Natural killer cell (primary cell): ENCODE measurements around the gene AP2B1. TPM values are rescaled to one million over a fixed set of nuclear protein-coding genes. Genes with fewer than 3 reads are reported as not detected.

Source experiments
- ATAC-seq, 3 donors: fragments of 150-1000 bp in 2 of 3; fragments of 200-7000 bp in 1 of 3; cut with Tn5 transposase; 1 replicate in 1 of 3; 2 replicates in 2 of 3; pipeline ENCODE4 v1.10.0; 2021; ENCODE audit warnings: mild to moderate bottlenecking in 2 of 3, moderate library complexity in 2 of 3
- DNase-seq, 2 donors: peaks; one replicate each; pipeline versions ENCODE4 v3.0.0 to v3.0.0-alpha.2; 2013 to 2021; ENCODE audit warnings: mixed read lengths in 1 of 2
- H3K27ac ChIP-seq: one replicate; pipeline ENCODE4 v1.5.1; 2013; ENCODE audit warnings: mild to moderate bottlenecking, low read length
- H3K27me3 ChIP-seq: one replicate; pipeline ENCODE4 v1.6.1; 2013; ENCODE audit warnings: low read length; ENCODE audit not compliant: control insufficient read depth, insufficient read depth
- H3K36me3 ChIP-seq: one replicate; pipeline ENCODE4 v1.6.1; 2013; ENCODE audit warnings: low read length; ENCODE audit not compliant: control insufficient read depth, insufficient read depth
- H3K4me1 ChIP-seq: one replicate; pipeline ENCODE4 v1.6.1; 2013; ENCODE audit warnings: low read length; ENCODE audit not compliant: control insufficient read depth, insufficient read depth
- H3K4me3 ChIP-seq: one replicate; pipeline ENCODE4 v1.5.1; 2013; ENCODE audit warnings: low read length
- H3K9me3 ChIP-seq: one replicate; pipeline ENCODE4 v1.6.1; 2013; ENCODE audit warnings: low read length; ENCODE audit not compliant: control insufficient read depth, insufficient read depth
- H3K27ac Mint-ChIP-seq, 2 donors: one replicate each; pipeline ENCODE4 v1.8.0; 2022; ENCODE audit warnings: mild to moderate bottlenecking in 2 of 2, mixed read lengths in 2 of 2, moderate library complexity in 1 of 2
- H3K27me3 Mint-ChIP-seq, 2 donors: one replicate each; pipeline ENCODE4 v1.8.0; 2022; ENCODE audit warnings: low read depth in 2 of 2, mixed read lengths in 2 of 2
- H3K36me3 Mint-ChIP-seq: one replicate; pipeline ENCODE4 v1.8.0; 2022; ENCODE audit warnings: mixed read lengths
- H3K4me1 Mint-ChIP-seq, 2 donors: one replicate each; pipeline ENCODE4 v1.8.0; 2022; ENCODE audit warnings: mixed read lengths in 2 of 2
- H3K4me3 Mint-ChIP-seq: one replicate; pipeline ENCODE4 v1.8.0; 2022; ENCODE audit warnings: mild to moderate bottlenecking, moderate library complexity, mixed read lengths
- H3K9me3 Mint-ChIP-seq, 2 donors: one replicate each; pipeline ENCODE4 v1.8.0; 2022; ENCODE audit warnings: mixed read lengths in 2 of 2
- CTCF ChIP-seq: fragments of 200-600 bp; IDR thresholded peaks from one replicate; pipeline ENCODE4 v1.8.0; 2022; ENCODE audit warnings: antibody characterized with exemption
- WGBS: methylation state at CpG from one replicate; pipeline ENCODE4 v1.1.7; 2013; ENCODE audit warnings: missing lambda C conversion rate; ENCODE audit not compliant: insufficient coverage; 5-methylcytosine and 5-hydroxymethylcytosine counted together
- intact Hi-C: fragments of 100-400 bp; cut with micrococcal nuclease; formaldehyde crosslinking; loops from one replicate; pipeline ENCODE4 v1.14.2; 2022
- total RNA-seq, 4 donors: library from RNA; stranded (reverse); fragments of 120-200 nt in 1 of 4; gene quantifications; one replicate each; pipeline versions ENCODE4 v1.2.3 to v1.2.4, GENCODE V29; 2013 to 2022

Gene AP2B1
- 100 to 1,000 TPM; 111 to 148 (median 139) TPM for total RNA-seq
- 93.5 TPM for total RNA-seq (2013)

GRCh38 chr17:35587074-35587961 is at the start of gene AP2B1:
AP2B1 (plus strand) TSS chr17:35587322; CDS start chr17:35594031, 6,709 bp downstream.
- no peaks in the 10 kb centered on the region for H3K9me3 Mint-ChIP-seq
- H3K27me3 ChIP-seq = no peaks in the 10 kb centered on the region
- H3K27ac ChIP-seq = peak within 1 kb of the TSS; percentile 88
- peaks cover 0 to 9% of the 10 kb centered on the region in 2 donors for H3K27me3 Mint-ChIP-seq
- H3K4me3 ChIP-seq = peak within 1 kb of the TSS; percentile 70
- intact Hi-C loops = loop anchor here (1.0 to 10.0 kb wide), 5 partner anchors 9 to 955 kb away; partner anchors contain the start of genes GGNBP2, PEX12 and SLFN12
- peak within 1 kb of the TSS; percentile 94 to 100 for H3K27ac Mint-ChIP-seq
- no peaks in the 10 kb centered on the region for H3K36me3 ChIP-seq
- DNase-seq = peak; percentile 99
- WGBS = under 1% methylated on average over 50 of the region's 50 CpGs
- H3K4me3 Mint-ChIP-seq = peak within 1 kb of the TSS; percentile 94
- no peaks in the 10 kb centered on the region for H3K9me3 ChIP-seq
- peak; percentile 94 to 98 (median 98) for ATAC-seq
- H3K36me3 Mint-ChIP-seq = no peaks in the 10 kb centered on the region
- peaks cover 28 to 33% of the 10 kb centered on the region in 2 donors for H3K4me1 Mint-ChIP-seq
- peaks cover 13% of the 10 kb centered on the region for H3K4me1 ChIP-seq
- no peak for TF ChIP-seq CTCF

GRCh38 chr17:35537601-35538141 is 49.5 kb upstream of the AP2B1 start, which contains the start of gene SLFN12L:
SLFN12L (minus strand) TSS chr17:35537678; CDS start chr17:35522364, 15,314 bp downstream.
- WGBS = 3% methylated on average over 2 of the region's 2 CpGs
- no peaks in the 10 kb centered on the region for H3K27me3 ChIP-seq
- H3K9me3 Mint-ChIP-seq = no peaks in the 10 kb centered on the region
- ATAC-seq (peak in 2 of 3 donors; percentile 5 to 8), DNase-seq (peak in 1 of 2 donors; percentile 63)
- intact Hi-C loops = loop anchor here (1.0 to 10.0 kb wide), 6 partner anchors 17 to 647 kb away; partner anchors contain the start of genes SLFN12 and SLFN13
- H3K4me3 Mint-ChIP-seq = peak within 1 kb of the TSS; percentile 90
- H3K27ac ChIP-seq = peak within 1 kb of the TSS; percentile 90
- no peaks in the 10 kb centered on the region for H3K36me3 ChIP-seq
- no peaks in the 10 kb centered on the region for H3K27me3 Mint-ChIP-seq
- peak within 1 kb of the TSS; percentile 84 to 88 for H3K27ac Mint-ChIP-seq
- TF ChIP-seq CTCF = no peak
- H3K36me3 Mint-ChIP-seq = no peaks in the 10 kb centered on the region
- H3K9me3 ChIP-seq = no peaks in the 10 kb centered on the region
- peaks cover 62 to 73% of the 10 kb centered on the region in 2 donors for H3K4me1 Mint-ChIP-seq
- H3K4me1 ChIP-seq = peaks cover 46% of the 10 kb centered on the region
- H3K4me3 ChIP-seq = peak within 1 kb of the TSS; percentile 57

GRCh38 chr17:35539659-35540026 is 47.5 kb upstream of the AP2B1 start:
- ATAC-seq = no peak
- Mint-ChIP-seq H3K9me3 (no peaks in the 10 kb centered on the region), H3K4me3 (peak overlapping the region; percentile 90), H3K4me1 (peaks cover 50 to 59% of the 10 kb centered on the region in 2 donors), H3K27me3 (no peaks in the 10 kb centered on the region), H3K36me3 (no peaks in the 10 kb centered on the region), H3K27ac (peak overlapping the region; percentile 84 to 88)
- Histone ChIP-seq H3K27ac (peak overlapping the region; percentile 88), H3K4me3 (no peak overlapping the region), H3K4me1 (peaks cover 34% of the 10 kb centered on the region), H3K36me3 (no peaks in the 10 kb centered on the region), H3K9me3 (no peaks in the 10 kb centered on the region), H3K27me3 (no peaks in the 10 kb centered on the region)
- no peak for TF ChIP-seq CTCF
- 38% methylated on average over 4 of the region's 5 CpGs for WGBS
- intact Hi-C loops = loop anchor here (1.0 to 10.0 kb wide), 4 partner anchors 91 to 645 kb away; partner anchors contain the start of gene SLFN13
- DNase-seq = no peak
